Stimulated activated naive CD8-positive, alpha-beta T cell treated with anti-CD3 and anti-CD28 coated beads, Interleukin-15, Interleukin-2, amounts not matched to agents 100 U/mL and 50 U/mL, for 24 hours (primary cell): ENCODE data around the gene DOP1A.
A peak's percentile ranks its signal among the peaks of the same experiment; 100 is the strongest.

Experiments
- ATAC-seq: fragments of 150-1000 bp; cut with Tn5 transposase; one replicate; pipeline ENCODE4 v1.10.0; 2021
- DNase-seq: peaks from one replicate; pipeline ENCODE4 v3.0.0; 2021

Gene DOP1A

GRCh38 chr6:83067448-83068439 lies at the start of gene DOP1A:
Gene DOP1A, plus strand, starts transcription at chr6:83067671. Its CDS starts 29,307 bp downstream, at chr6:83096978.
- ATAC-seq, result peak; percentile 91
- DNase-seq, result peak; percentile 98

GRCh38 chr6:83019741-83020140 lies 47.7 kb upstream of the DOP1A start:
- ATAC-seq (no peak), DNase-seq (no peak)

GRCh38 chr6:83031689-83032088 lies 35.8 kb upstream of the DOP1A start:
- DNase-seq (no peak), ATAC-seq (no peak)

- DNase-seq (no peak), ATAC-seq (no peak)
These were observed 29.2 kb upstream of the DOP1A start for GRCh38 chr6:83038246-83038645.

- no peak for ATAC-seq
- no peak for DNase-seq
These were observed 24.9 kb upstream of the DOP1A start for GRCh38 chr6:83042467-83043053.

GRCh38 chr6:83044091-83044768 lies 23.2 kb upstream of the DOP1A start:
- ATAC-seq (no peak), DNase-seq (no peak)

GRCh38 chr6:83047065-83047754 lies 20.3 kb upstream of the DOP1A start:
- DNase-seq (no peak), ATAC-seq (no peak)

- no peak for ATAC-seq
These were observed 15.9 kb upstream of the DOP1A start for GRCh38 chr6:83051377-83052172.

GRCh38 chr6:83053678-83054077 lies 13.8 kb upstream of the DOP1A start:
- DNase-seq, result no peak
- ATAC-seq, result no peak

More at GRCh38 chr6:83051377-83052172, 15.9 kb upstream of the DOP1A start:
- DNase-seq, result no peak

GRCh38 chr6:83055366-83055964 lies 12.0 kb upstream of the DOP1A start:
- ATAC-seq (no peak), DNase-seq (peak; percentile 22)

- ATAC-seq, result no peak
These were observed 9.7 kb upstream of the DOP1A start for GRCh38 chr6:83057705-83058321.

GRCh38 chr6:83061190-83061589 lies 6.3 kb upstream of the DOP1A start:
- DNase-seq, result no peak
- ATAC-seq, result no peak

More at GRCh38 chr6:83057705-83058321, 9.7 kb upstream of the DOP1A start:
- DNase-seq, result no peak

GRCh38 chr6:83062225-83062624 lies 5.2 kb upstream of the DOP1A start:
- DNase-seq (no peak), ATAC-seq (no peak)

- DNase-seq (peak; percentile 97), ATAC-seq (peak; percentile 84)
These were observed 1.8 kb upstream of the DOP1A start, which contains the start of gene UBE3D for GRCh38 chr6:83065511-83066192. Gene UBE3D, minus strand, starts transcription at chr6:83065841. Its CDS starts 123 bp downstream, at chr6:83065718.

- no peak for ATAC-seq
- DNase-seq, result no peak
These were observed 1.1 kb downstream of the DOP1A start for GRCh38 chr6:83068616-83069015.

- no peak for DNase-seq
- ATAC-seq, result no peak
These were observed 2.2 kb downstream of the DOP1A start for GRCh38 chr6:83069633-83070032.

- DNase-seq, result no peak
- no peak for ATAC-seq
These were observed 3.6 kb downstream of the DOP1A start for GRCh38 chr6:83071023-83071422.

GRCh38 chr6:83071707-83072106 lies 4.2 kb downstream of the DOP1A start:
- no peak for ATAC-seq
- DNase-seq, result no peak

- ATAC-seq (no peak), DNase-seq (no peak)
These were observed 5.3 kb downstream of the DOP1A start for GRCh38 chr6:83072726-83073125.

- no peak for ATAC-seq
- no peak for DNase-seq
These were observed 6.1 kb downstream of the DOP1A start for GRCh38 chr6:83073615-83074014.
